OCI-LY1 (cell line): ENCODE results near the gene ZNF586.
"Not testable (repeated sequence)": the region's sequence is repeated elsewhere in the genome, so short reads cannot be mapped to it uniquely, and the experiment has no call there.

Experiments used
- H2AFZ ChIP-seq: fragments of 200-600 bp; sonication (generic), shearing (Covaris generic); 2 replicates; pipeline ENCODE4 v1.6.0; 2014; ENCODE audit warnings: antibody characterized with exemption, mild to moderate bottlenecking, low read length
- H3F3A ChIP-seq: fragments of 200-600 bp; sonication (generic), shearing (Covaris generic); 2 replicates; pipeline ENCODE4 v1.6.0; 2014; ENCODE audit warnings: mild to moderate bottlenecking, antibody characterized with exemption, low read length, moderate library complexity; ENCODE audit not compliant: insufficient read depth
- H3K27ac ChIP-seq: fragments of 200-600 bp; sonication (generic); 2 replicates; pipeline ENCODE4 v1.5.1; 2014; ENCODE audit warnings: low read length, mixed run types, mild to moderate bottlenecking, low read depth; ENCODE audit not compliant: poor library complexity, severe bottlenecking
- H3K27me3 ChIP-seq: fragments of 200-600 bp; sonication (generic); 2 replicates; pipeline ENCODE4 v1.6.0; 2014; ENCODE audit warnings: antibody characterized with exemption, mild to moderate bottlenecking, low read length, moderate library complexity; ENCODE audit not compliant: insufficient read depth
- H3K36me3 ChIP-seq: fragments of 200-600 bp; sonication (generic); 2 replicates; pipeline ENCODE4 v1.6.1; 2014; ENCODE audit warnings: mild to moderate bottlenecking, antibody characterized with exemption, low read length, moderate library complexity, mixed read lengths; ENCODE audit not compliant: insufficient read depth
- H3K4me1 ChIP-seq: fragments of 200-600 bp; sonication (generic); 2 replicates; pipeline ENCODE4 v1.5.1; 2014; ENCODE audit warnings: mild to moderate bottlenecking, low read length, moderate library complexity; ENCODE audit not compliant: insufficient read depth, severe bottlenecking
- H3K4me2 ChIP-seq: fragments of 200-600 bp; sonication (generic), shearing (Covaris generic); 2 replicates; pipeline ENCODE4 v1.6.1; 2014; ENCODE audit warnings: low read length
- H3K4me3 ChIP-seq: fragments of 200-600 bp; sonication (generic); 2 replicates; pipeline ENCODE4 v1.5.1; 2014; ENCODE audit warnings: low read length, low read depth, mild to moderate bottlenecking, mixed read lengths; ENCODE audit not compliant: poor library complexity, severe bottlenecking
- H3K79me2 ChIP-seq: fragments of 200-600 bp; shearing (Covaris generic); 2 replicates; pipeline ENCODE4 v1.6.1; 2016; ENCODE audit warnings: mixed run types, low read length, mixed read lengths; ENCODE audit not compliant: insufficient read depth
- H3K9ac ChIP-seq: fragments of 200-600 bp; sonication (generic), shearing (Covaris generic); 2 replicates; pipeline ENCODE4 v1.6.1; 2014; ENCODE audit warnings: mild to moderate bottlenecking, low read length, mixed read lengths
- H3K9me2 ChIP-seq: fragments of 200-600 bp; sonication (generic), shearing (Covaris generic); 2 replicates; pipeline ENCODE4 v1.6.1; 2014; ENCODE audit warnings: low read depth, mild to moderate bottlenecking, low read length, mixed read lengths
- H3K9me3 ChIP-seq: fragments of 200-600 bp; shearing (Covaris generic); 2 replicates; pipeline ENCODE4 v1.6.1; 2014; ENCODE audit warnings: low read length, mixed read lengths
- H4K20me1 ChIP-seq: fragments of 200-600 bp; sonication (generic), shearing (Covaris generic); 2 replicates; pipeline ENCODE4 v1.6.0; 2016; ENCODE audit warnings: mild to moderate bottlenecking, low read length; ENCODE audit not compliant: insufficient read depth
- EZH2 ChIP-seq: fragments of 200-600 bp; sonication (generic), shearing (Covaris generic); IDR thresholded peaks from 2 replicates; pipeline ENCODE4 v1.8.0; 2017; ENCODE audit warnings: borderline replicate concordance, mixed run types, mild to moderate bottlenecking, antibody characterized with exemption, low read length, moderate library complexity, mixed read lengths
- TF ChIP-seq, protein P1 (sequence below): fragments of 200-600 bp; sonication (generic), shearing (Covaris generic); IDR thresholded peaks from 2 replicates; pipeline ENCODE4 v1.5.1; 2017; ENCODE audit warnings: mild to moderate bottlenecking, antibody characterized with exemption, low read length, moderate library complexity, mixed read lengths

ZNF586 gene

DNA sequence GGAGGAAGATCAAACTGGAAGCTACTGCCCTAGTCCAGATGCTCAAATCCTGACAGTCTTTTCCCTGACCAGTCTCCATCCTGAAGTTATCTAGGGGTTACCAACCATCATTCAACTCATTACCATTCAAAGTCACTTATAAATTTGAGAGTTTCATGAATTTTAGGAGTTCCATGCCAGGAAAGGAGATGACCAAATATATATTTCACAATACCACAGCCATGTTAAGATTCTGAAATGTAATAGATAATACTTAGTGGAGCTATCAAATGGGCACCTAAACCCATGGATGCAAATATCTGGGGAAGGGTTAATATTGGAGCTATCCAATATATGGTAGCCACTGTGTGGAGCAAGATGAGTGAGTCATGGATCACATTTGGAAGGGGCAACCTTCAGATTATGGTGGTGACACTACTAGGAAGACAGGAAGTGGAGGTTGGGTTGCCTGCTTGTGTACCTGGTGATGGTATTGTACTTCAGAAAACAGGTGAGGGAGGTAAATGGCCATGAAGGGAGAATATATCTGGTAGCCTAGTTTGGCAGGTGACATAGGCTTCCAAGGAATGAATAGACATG lies 18.7 kb downstream of the ZNF586 start:
- TF ChIP-seq, protein P1, sequence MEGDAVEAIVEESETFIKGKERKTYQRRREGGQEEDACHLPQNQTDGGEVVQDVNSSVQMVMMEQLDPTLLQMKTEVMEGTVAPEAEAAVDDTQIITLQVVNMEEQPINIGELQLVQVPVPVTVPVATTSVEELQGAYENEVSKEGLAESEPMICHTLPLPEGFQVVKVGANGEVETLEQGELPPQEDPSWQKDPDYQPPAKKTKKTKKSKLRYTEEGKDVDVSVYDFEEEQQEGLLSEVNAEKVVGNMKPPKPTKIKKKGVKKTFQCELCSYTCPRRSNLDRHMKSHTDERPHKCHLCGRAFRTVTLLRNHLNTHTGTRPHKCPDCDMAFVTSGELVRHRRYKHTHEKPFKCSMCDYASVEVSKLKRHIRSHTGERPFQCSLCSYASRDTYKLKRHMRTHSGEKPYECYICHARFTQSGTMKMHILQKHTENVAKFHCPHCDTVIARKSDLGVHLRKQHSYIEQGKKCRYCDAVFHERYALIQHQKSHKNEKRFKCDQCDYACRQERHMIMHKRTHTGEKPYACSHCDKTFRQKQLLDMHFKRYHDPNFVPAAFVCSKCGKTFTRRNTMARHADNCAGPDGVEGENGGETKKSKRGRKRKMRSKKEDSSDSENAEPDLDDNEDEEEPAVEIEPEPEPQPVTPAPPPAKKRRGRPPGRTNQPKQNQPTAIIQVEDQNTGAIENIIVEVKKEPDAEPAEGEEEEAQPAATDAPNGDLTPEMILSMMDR = no peak
- no peak for TF ChIP-seq EZH2
- H3K36me3 ChIP-seq = peaks cover 82% of the 10 kb centered on the region
- no peaks in the 10 kb centered on the region for H4K20me1 ChIP-seq
- no peaks in the 10 kb centered on the region for H3K9me2 ChIP-seq
- no peaks in the 10 kb centered on the region for H3K9me3 ChIP-seq
- no peaks in the 10 kb centered on the region; the same call in 1 of the 2 replicates for H3K79me2 ChIP-seq
- H2AFZ ChIP-seq = no peak overlapping the region
- no peak overlapping the region for H3K4me2 ChIP-seq
- no peak overlapping the region for H3K4me3 ChIP-seq
- no peaks in the 10 kb centered on the region for H3K4me1 ChIP-seq
- H3K9ac ChIP-seq = no peak overlapping the region
- H3F3A ChIP-seq = no peaks in the 10 kb centered on the region
- no peaks in the 10 kb centered on the region for H3K27me3 ChIP-seq
- H3K27ac ChIP-seq = no peak overlapping the region

DNA sequence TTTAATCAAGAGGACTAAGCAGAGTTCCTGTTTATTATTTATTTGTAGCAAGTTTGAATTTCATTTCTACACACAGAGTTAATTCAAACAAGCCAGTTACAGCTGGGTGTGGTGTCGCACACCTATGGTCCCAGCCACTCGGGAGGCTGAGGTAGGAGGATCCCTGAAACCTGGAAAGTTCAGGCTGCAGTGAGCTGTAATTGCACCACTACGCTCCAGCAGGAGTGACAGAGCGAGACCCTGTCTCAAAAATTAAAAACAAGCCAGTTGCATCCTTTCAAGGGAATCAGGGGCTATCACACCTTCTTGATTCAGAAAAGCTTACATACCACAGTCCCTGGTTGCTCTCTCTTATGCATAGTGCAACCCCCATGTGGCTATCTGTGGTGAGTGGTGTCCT lies 19.8 kb downstream of the ZNF586 start:
- H3K79me2 ChIP-seq = no peaks in the 10 kb centered on the region; the same call in 1 of the 2 replicates
- H3K9me3 ChIP-seq = no peaks in the 10 kb centered on the region
- H3K4me2 ChIP-seq = no peak overlapping the region
- H3F3A ChIP-seq = no peaks in the 10 kb centered on the region
- H2AFZ ChIP-seq = no peak overlapping the region
- no peak overlapping the region for H3K9ac ChIP-seq
- no peaks in the 10 kb centered on the region for H3K9me2 ChIP-seq
- no peak overlapping the region for H3K4me3 ChIP-seq
- H3K4me1 ChIP-seq = no peaks in the 10 kb centered on the region
- H3K27me3 ChIP-seq = no peaks in the 10 kb centered on the region
- no peaks in the 10 kb centered on the region for H4K20me1 ChIP-seq
- peaks cover 86% of the 10 kb centered on the region for H3K36me3 ChIP-seq
- H3K27ac ChIP-seq = no peak overlapping the region
- TF ChIP-seq EZH2 = no peak
- TF ChIP-seq, protein P1 = no peak

DNA sequence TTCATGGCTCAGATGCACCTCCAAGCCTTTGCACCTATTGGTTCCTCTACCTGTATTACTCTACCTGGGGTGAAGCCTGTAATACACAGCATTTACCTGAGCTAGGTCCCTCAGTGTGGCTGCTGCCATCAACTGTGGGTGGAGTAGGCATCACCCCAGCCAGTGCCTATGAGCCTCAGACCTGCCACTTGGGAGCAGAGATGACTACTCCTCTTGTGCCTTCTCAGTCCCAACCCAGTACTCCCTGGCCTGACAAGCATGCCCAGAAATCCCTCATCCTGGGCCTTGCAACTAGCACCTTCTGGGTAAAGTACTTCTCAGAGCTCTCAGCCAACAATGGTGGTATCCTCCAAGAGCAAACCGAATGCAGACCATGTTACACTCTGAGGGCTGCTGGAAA lies 27.1 kb downstream of the ZNF586 start:
- H3K36me3 ChIP-seq = peaks cover 46% of the 10 kb centered on the region
- not testable (repeated sequence) for H3K9me3 ChIP-seq, H3K4me3 ChIP-seq, H2AFZ ChIP-seq, H3K9ac ChIP-seq, H3K27ac ChIP-seq, H3F3A ChIP-seq, H3K4me2 ChIP-seq, H4K20me1 ChIP-seq, H3K79me2 ChIP-seq, H3K9me2 ChIP-seq, H3K27me3 ChIP-seq, H3K4me1 ChIP-seq

DNA sequence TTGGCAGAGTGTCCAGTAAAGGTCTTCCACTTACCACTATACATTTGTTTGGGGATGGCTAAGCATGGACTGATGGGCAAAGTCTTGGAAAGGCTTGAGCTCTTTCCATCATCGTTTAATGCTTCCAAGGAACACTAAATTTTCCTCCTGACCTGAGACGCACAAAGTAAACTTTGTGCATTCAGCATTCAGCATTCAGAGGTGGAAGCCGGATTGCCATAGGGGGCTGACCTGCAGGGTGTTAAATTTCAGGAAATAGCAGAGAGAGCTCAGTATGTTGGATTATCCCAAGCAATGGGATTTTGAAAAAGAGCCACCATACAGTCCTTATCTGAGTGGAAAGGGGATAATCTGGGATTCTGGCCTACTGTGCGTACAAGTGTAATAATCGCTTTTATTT lies 31.2 kb downstream of the ZNF586 start:
- TF ChIP-seq, protein P1 = no peak
- no peak for TF ChIP-seq EZH2
- H3K79me2 ChIP-seq = 0 out of 2 replicates have a peak, but pooled peaks cover 5% of the 10 kb centered on the region
- H3K27ac ChIP-seq = no peak overlapping the region
- H3K36me3 ChIP-seq = peaks cover 33% of the 10 kb centered on the region
- H3K9me2 ChIP-seq = no peaks in the 10 kb centered on the region
- H3K4me1 ChIP-seq = peaks cover 8% of the 10 kb centered on the region
- H3F3A ChIP-seq = no peaks in the 10 kb centered on the region
- H3K27me3 ChIP-seq = no peaks in the 10 kb centered on the region
- no peak overlapping the region for H3K9ac ChIP-seq
- H3K4me2 ChIP-seq = no peak overlapping the region
- no peak overlapping the region for H3K4me3 ChIP-seq
- no peak overlapping the region for H2AFZ ChIP-seq
- H4K20me1 ChIP-seq = no peaks in the 10 kb centered on the region
- no peaks in the 10 kb centered on the region for H3K9me3 ChIP-seq
